SU-DHL-6 (cell line): ENCODE results near the gene TMEM175.

ENCODE experiments used
- H2AFZ ChIP-seq: fragments of 200-600 bp; sonication (generic); 2 replicates; pipeline ENCODE4 v1.6.1; 2014; ENCODE audit warnings: low read depth, mild to moderate bottlenecking, moderate library complexity, mixed read lengths, antibody characterized with exemption, low read length; ENCODE audit not compliant: severe bottlenecking
- H3F3A ChIP-seq: fragments of 200-600 bp; shearing (Covaris generic); 2 replicates; pipeline ENCODE4 v1.6.0; 2016; ENCODE audit warnings: antibody characterized with exemption, mild to moderate bottlenecking; ENCODE audit not compliant: insufficient read depth
- H3K27ac ChIP-seq: fragments of 200-600 bp; sonication (generic); 2 replicates; pipeline ENCODE4 v1.5.1; 2016; ENCODE audit warnings: low read depth, mild to moderate bottlenecking, low read length, moderate library complexity, mixed read lengths
- H3K27me3 ChIP-seq: fragments of 200-600 bp; sonication (generic), shearing (Covaris generic); 2 replicates; pipeline ENCODE4 v1.6.0; 2014; ENCODE audit warnings: mild to moderate bottlenecking, low read length
- H3K36me3 ChIP-seq: fragments of 200-600 bp; sonication (generic); 2 replicates; pipeline ENCODE4 v1.6.1; 2014; ENCODE audit warnings: mild to moderate bottlenecking, low read length, mixed read lengths
- H3K4me2 ChIP-seq: fragments of 300-600, 200-600 bp; shearing (Covaris generic), sonication (generic); 2 replicates; pipeline ENCODE4 v1.6.0; 2014; ENCODE audit warnings: low read length, low read depth, mild to moderate bottlenecking; ENCODE audit not compliant: poor library complexity, severe bottlenecking
- H3K4me3 ChIP-seq: fragments of 200-600 bp; sonication (generic); 2 replicates; pipeline ENCODE4 v1.5.1; 2014; ENCODE audit warnings: antibody characterized with exemption, low read length, mild to moderate bottlenecking, mixed read lengths; ENCODE audit not compliant: insufficient read depth, poor library complexity, severe bottlenecking
- H3K79me2 ChIP-seq: fragments of 200-600 bp; sonication (generic); 2 replicates; pipeline ENCODE4 v1.6.1; 2014; ENCODE audit warnings: mild to moderate bottlenecking, low read length, moderate library complexity; ENCODE audit not compliant: insufficient read depth
- H3K9ac ChIP-seq: fragments of 200-600 bp; sonication (generic); 2 replicates; pipeline ENCODE4 v1.7.0; 2014; ENCODE audit warnings: mild to moderate bottlenecking, low read length
- H3K9me2 ChIP-seq: fragments of 200-600 bp; sonication (generic); replicated peaks from 2 replicates; pipeline ENCODE4 v1.6.1; 2014; ENCODE audit warnings: low read length; ENCODE audit not compliant: insufficient read depth
- H3K9me3 ChIP-seq: fragments of 200-600 bp; sonication (generic); 2 replicates; pipeline ENCODE4 v1.6.1; 2014; ENCODE audit warnings: low read length, mixed read lengths; ENCODE audit not compliant: insufficient read depth
- H4K20me1 ChIP-seq: fragments of 200-600 bp; sonication (generic); 2 replicates; pipeline ENCODE4 v1.6.1; 2014; ENCODE audit warnings: low read depth, mild to moderate bottlenecking, antibody characterized with exemption, low read length, moderate library complexity, mixed read lengths
- EZH2phosphoT487 ChIP-seq: fragments of 200-600 bp; sonication (generic), shearing (Covaris generic); conservative IDR thresholded peaks from 2 replicates; pipeline ENCODE4 v1.6.1; 2018; ENCODE audit warnings: mild to moderate bottlenecking, antibody characterized with exemption, low read length, moderate library complexity, mixed read lengths
- TF ChIP-seq, protein P1 (sequence below): fragments of 200-600 bp; sonication (generic); IDR thresholded peaks from one replicate; pipeline ENCODE4 v1.5.1; 2017; ENCODE audit warnings: antibody characterized with exemption, mild to moderate bottlenecking, low read length, moderate library complexity; ENCODE audit not compliant: insufficient read depth, poor library complexity, severe bottlenecking

The TMEM175 gene

DNA sequence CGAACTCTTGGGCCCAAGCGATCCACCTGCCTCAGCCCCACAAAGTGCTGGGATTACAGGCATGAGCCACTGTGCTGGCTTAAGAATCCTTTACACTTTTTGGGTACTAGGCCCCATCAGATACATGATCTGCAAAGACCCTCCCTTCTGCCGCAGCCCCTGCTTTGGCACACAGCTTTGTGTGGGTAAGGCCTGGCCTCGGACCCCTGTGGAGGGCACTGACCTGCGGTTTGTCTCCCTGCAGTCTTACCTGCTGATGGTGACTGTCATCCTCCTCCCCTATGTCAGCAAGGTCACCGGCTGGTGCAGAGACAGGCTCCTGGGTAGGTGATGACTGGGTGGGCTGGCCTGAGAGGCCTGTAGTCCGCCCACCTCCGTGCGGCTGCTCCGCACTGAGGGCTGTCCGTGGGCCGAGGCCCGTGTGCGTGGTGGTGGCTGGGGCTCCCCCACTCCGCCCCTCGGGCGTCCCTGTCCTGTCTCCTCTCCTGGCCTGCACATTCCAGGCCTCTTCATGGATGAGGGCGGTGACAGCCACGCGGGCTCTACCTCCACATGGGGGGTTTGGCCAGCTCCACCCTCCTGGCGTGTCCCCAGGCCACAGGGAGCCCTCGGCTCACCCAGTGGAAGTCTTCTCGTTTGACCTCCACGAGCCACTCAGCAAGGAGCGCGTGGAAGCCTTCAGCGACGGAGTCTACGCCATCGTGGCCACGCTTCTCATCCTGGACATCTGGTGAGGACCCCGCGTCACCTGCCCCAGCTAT, 23.1 kb downstream of the TMEM175 start:
- Histone ChIP-seq H3F3A (no peaks in the 10 kb centered on the region), H4K20me1 (no peaks in the 10 kb centered on the region), H3K27ac (no peak overlapping the region), H3K9ac (no peak overlapping the region), H3K9me3 (no peaks in the 10 kb centered on the region), H3K9me2 (no peaks in the 10 kb centered on the region), H3K4me2 (no peak overlapping the region), H2AFZ (no peak overlapping the region), H3K36me3 (no peaks in the 10 kb centered on the region), H3K27me3 (no peaks in the 10 kb centered on the region), H3K4me3 (no peak overlapping the region), H3K79me2 (no peaks in the 10 kb centered on the region)
- TF ChIP-seq EZH2phosphoT487 = no peak
- TF ChIP-seq, protein P1, sequence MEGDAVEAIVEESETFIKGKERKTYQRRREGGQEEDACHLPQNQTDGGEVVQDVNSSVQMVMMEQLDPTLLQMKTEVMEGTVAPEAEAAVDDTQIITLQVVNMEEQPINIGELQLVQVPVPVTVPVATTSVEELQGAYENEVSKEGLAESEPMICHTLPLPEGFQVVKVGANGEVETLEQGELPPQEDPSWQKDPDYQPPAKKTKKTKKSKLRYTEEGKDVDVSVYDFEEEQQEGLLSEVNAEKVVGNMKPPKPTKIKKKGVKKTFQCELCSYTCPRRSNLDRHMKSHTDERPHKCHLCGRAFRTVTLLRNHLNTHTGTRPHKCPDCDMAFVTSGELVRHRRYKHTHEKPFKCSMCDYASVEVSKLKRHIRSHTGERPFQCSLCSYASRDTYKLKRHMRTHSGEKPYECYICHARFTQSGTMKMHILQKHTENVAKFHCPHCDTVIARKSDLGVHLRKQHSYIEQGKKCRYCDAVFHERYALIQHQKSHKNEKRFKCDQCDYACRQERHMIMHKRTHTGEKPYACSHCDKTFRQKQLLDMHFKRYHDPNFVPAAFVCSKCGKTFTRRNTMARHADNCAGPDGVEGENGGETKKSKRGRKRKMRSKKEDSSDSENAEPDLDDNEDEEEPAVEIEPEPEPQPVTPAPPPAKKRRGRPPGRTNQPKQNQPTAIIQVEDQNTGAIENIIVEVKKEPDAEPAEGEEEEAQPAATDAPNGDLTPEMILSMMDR = no peak

DNA sequence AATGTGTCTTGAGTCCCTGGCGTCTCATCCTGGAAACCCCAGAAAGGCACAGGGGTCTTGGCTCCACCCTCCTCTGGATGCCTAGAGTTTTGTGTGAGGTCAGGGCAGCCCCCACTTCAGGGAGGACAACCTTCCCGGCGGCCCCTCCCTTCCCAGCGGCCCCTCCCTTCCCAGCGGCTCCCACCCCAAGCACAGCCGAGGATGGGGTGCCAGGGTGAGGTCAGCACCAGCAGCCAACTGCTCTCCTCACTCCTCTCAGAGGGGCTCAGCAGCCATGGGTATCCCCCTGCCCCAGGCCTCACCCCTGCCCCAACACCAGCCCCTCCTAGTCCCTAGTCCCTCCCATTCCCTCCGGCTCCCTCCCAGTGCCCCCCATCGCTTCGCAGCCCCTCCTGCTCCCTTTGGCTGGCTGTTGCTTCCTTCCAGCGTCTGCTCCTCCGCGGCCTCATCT, 23.7 kb downstream of the TMEM175 start:
- H3K79me2 ChIP-seq = no peaks in the 10 kb centered on the region
- no peak overlapping the region for H3K27ac ChIP-seq
- H3K4me3 ChIP-seq = no peak overlapping the region
- H3K27me3 ChIP-seq = no peaks in the 10 kb centered on the region
- H3K4me2 ChIP-seq = no peak overlapping the region
- no peaks in the 10 kb centered on the region for H3K9me3 ChIP-seq
- H3K9me2 ChIP-seq = no peaks in the 10 kb centered on the region
- H2AFZ ChIP-seq = no peak overlapping the region
- no peaks in the 10 kb centered on the region for H3F3A ChIP-seq
- no peak overlapping the region for H3K9ac ChIP-seq
- no peaks in the 10 kb centered on the region for H4K20me1 ChIP-seq
- TF ChIP-seq, protein P1 = no peak
- no peak for TF ChIP-seq EZH2phosphoT487
- H3K36me3 ChIP-seq = no peaks in the 10 kb centered on the region

DNA sequence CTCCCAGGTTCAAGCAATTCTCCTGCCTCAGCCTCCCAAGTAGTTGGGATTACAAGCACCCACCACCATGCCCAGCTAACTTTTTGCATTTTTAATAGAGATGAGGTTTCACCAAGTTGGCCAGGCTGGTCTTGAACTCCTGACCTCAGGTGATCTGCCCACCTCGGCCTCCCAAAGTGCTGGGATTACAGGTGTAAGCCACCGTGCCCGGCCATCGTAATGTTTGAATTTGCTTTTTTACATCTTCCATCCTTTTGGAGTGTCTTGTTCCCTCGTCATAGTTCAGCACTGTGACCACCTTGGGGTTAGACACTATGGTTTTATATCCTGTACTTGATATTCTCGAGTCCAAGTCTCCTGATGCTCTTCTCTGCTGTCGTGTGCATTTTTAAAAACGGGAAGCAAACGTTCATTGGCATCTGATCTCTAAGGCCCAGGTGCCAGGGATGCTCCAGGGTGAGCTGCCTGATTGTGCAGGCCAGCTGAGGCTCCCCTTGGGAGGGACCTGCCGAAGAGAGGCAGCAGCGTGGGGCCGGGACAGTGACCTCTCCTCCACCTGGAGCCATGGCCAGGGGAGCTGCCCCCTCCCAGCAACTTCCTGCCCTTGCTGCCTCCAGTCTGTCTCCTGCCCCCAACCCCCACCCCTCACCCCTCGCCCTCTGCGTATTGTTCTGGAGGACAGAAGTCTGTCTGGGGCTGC, 24.4 kb downstream of the TMEM175 start:
- H3F3A ChIP-seq = no peaks in the 10 kb centered on the region
- H3K4me3 ChIP-seq = no peak overlapping the region
- H3K27me3 ChIP-seq = no peaks in the 10 kb centered on the region
- H4K20me1 ChIP-seq = no peaks in the 10 kb centered on the region
- H3K9me2 ChIP-seq = no peaks in the 10 kb centered on the region
- H3K4me2 ChIP-seq = no peak overlapping the region
- no peaks in the 10 kb centered on the region for H3K79me2 ChIP-seq
- H2AFZ ChIP-seq = no peak overlapping the region
- no peak overlapping the region for H3K9ac ChIP-seq
- H3K27ac ChIP-seq = no peak overlapping the region
- no peaks in the 10 kb centered on the region for H3K9me3 ChIP-seq
- no peaks in the 10 kb centered on the region for H3K36me3 ChIP-seq
- TF ChIP-seq EZH2phosphoT487 = no peak
- TF ChIP-seq, protein P1 = no peak
